SK-N-SH treated with all-trans-retinoic acid at 6 μM for 48 hours (cell line): ENCODE data around the gene KRTAP2-4.

Experiments used
- ATAC-seq: fragments of 200-7000 bp; cut with Tn5 transposase; 3 replicates; pipeline ENCODE4 v1.9.1; 2020; ENCODE audit warnings: mild to moderate bottlenecking, moderate library complexity
- ARNTL ChIP-seq: fragments of 450-650 bp; formaldehyde crosslinking; IDR thresholded peaks from 2 replicates; pipeline ENCODE4 v1.5.0; 2020; ENCODE audit warnings: low read depth, mild to moderate bottlenecking, moderate library complexity, borderline replicate concordance
- BACH2 ChIP-seq: fragments of 250-450 bp; sonication (Bioruptor Pico); IDR thresholded peaks from 2 replicates; pipeline ENCODE4 v1.9.0; 2021; ENCODE audit warnings: mild to moderate bottlenecking, borderline replicate concordance
- CREB5 ChIP-seq: fragments of 250-450 bp; sonication (Bioruptor Pico); IDR thresholded peaks from 2 replicates; pipeline ENCODE4 v1.5.1; 2020; ENCODE audit warnings: low read depth, mild to moderate bottlenecking, moderate library complexity
- CSDC2 ChIP-seq: fragments of 250-450 bp; sonication (Bioruptor Pico); IDR thresholded peaks from 2 replicates; pipeline ENCODE4 v1.5.0; 2020; ENCODE audit warnings: mild to moderate bottlenecking, moderate library complexity
- CSRNP3 ChIP-seq: fragments of 250-450 bp; sonication (Bioruptor Pico); IDR thresholded peaks from 2 replicates; pipeline ENCODE4 v1.5.1; 2021; ENCODE audit warnings: mild to moderate bottlenecking, moderate library complexity
- ESRRG ChIP-seq: fragments of 250-450 bp; sonication (Bioruptor Pico); IDR thresholded peaks from 2 replicates; pipeline ENCODE4 v1.6.1; 2021; ENCODE audit warnings: mild to moderate bottlenecking
- ISL1 ChIP-seq: fragments of 250-450 bp; sonication (Bioruptor Pico); IDR thresholded peaks from 2 replicates; pipeline ENCODE4 v2.1.2; 2022; ENCODE audit warnings: mild to moderate bottlenecking, moderate library complexity
- OSR1 ChIP-seq: fragments of 250-450 bp; sonication (Bioruptor Pico); IDR thresholded peaks from 2 replicates; pipeline ENCODE4 v1.8.0; 2022; ENCODE audit warnings: moderate library complexity, mild to moderate bottlenecking, inconsistent platforms
- PPARA ChIP-seq: fragments of 250-450 bp; sonication (Bioruptor Pico); IDR thresholded peaks from 2 replicates; pipeline ENCODE4 v1.5.0; 2020; ENCODE audit warnings: mild to moderate bottlenecking, borderline replicate concordance
- RARB ChIP-seq: fragments of 250-450 bp; sonication (Bioruptor Pico); IDR thresholded peaks from 2 replicates; pipeline ENCODE4 v1.8.0; 2021; ENCODE audit warnings: mild to moderate bottlenecking, moderate library complexity
- SNAI2 ChIP-seq: fragments of 250-450 bp; sonication (Bioruptor Pico); IDR thresholded peaks from 2 replicates; pipeline ENCODE4 v1.5.0; 2020; ENCODE audit warnings: mild to moderate bottlenecking, moderate library complexity
- TCF4 ChIP-seq: fragments of 250-450 bp; sonication (Bioruptor Pico); IDR thresholded peaks from 2 replicates; pipeline ENCODE4 v1.8.0; 2021; ENCODE audit warnings: mild to moderate bottlenecking, moderate library complexity, borderline replicate concordance
- TOX ChIP-seq: fragments of 250-450 bp; sonication (Bioruptor Pico); IDR thresholded peaks from 2 replicates; pipeline ENCODE4 v1.8.0; 2021; ENCODE audit warnings: mild to moderate bottlenecking, moderate library complexity, borderline replicate concordance
- ZC3H10 ChIP-seq: fragments of 250-450 bp; sonication (Bioruptor Pico); IDR thresholded peaks from 2 replicates; pipeline ENCODE4 v1.5.1; 2021; ENCODE audit warnings: mild to moderate bottlenecking, moderate library complexity
- ZFP3 ChIP-seq: fragments of 250-450 bp; sonication (Bioruptor Pico); IDR thresholded peaks from 2 replicates; pipeline ENCODE4 v1.5.0; 2020; ENCODE audit warnings: mild to moderate bottlenecking, moderate library complexity
- ZFP30 ChIP-seq: fragments of 450-650 bp; formaldehyde crosslinking; IDR thresholded peaks from 2 replicates; pipeline ENCODE4 v1.5.0; 2022; ENCODE audit warnings: mild to moderate bottlenecking, moderate library complexity
- ZNF565 ChIP-seq: fragments of 450-650 bp; formaldehyde crosslinking; conservative IDR thresholded peaks from 2 replicates; pipeline ENCODE4 v1.5.0; 2020; ENCODE audit warnings: low read depth, mild to moderate bottlenecking, moderate library complexity
- ZNF70 ChIP-seq: fragments of 450-650 bp; formaldehyde crosslinking; IDR thresholded peaks from 2 replicates; pipeline ENCODE4 v1.5.0; 2020; ENCODE audit warnings: mild to moderate bottlenecking, moderate library complexity
- ZNF8 ChIP-seq: fragments of 450-650 bp; formaldehyde crosslinking; IDR thresholded peaks from 2 replicates; pipeline ENCODE4 v1.5.0; 2020; ENCODE audit warnings: mild to moderate bottlenecking, moderate library complexity
- TF ChIP-seq, protein P1 (sequence below): fragments of 250-450 bp; sonication (Bioruptor Pico); IDR thresholded peaks from 2 replicates; pipeline ENCODE4 v1.5.0; 2020; ENCODE audit warnings: mild to moderate bottlenecking, moderate library complexity
- TF ChIP-seq, protein P2 (sequence below): fragments of 250-450 bp; sonication (Bioruptor Pico); IDR thresholded peaks from 2 replicates; pipeline ENCODE4 v1.8.0; 2020; ENCODE audit warnings: mild to moderate bottlenecking, moderate library complexity, borderline replicate concordance

The KRTAP2-4 gene

GRCh38 chr17:41063449-41063848 is 2.2 kb downstream of the KRTAP2-4 start:
- ATAC-seq: no peak
- TF ChIP-seq ZC3H10 (CRISPR knock-in tag): no peak
- TF ChIP-seq ZNF565 (CRISPR knock-in tag): no peak
- TF ChIP-seq CSRNP3 (CRISPR knock-in tag): no peak
- no peak for TF ChIP-seq SNAI2 (CRISPR knock-in tag)
- no peak for TF ChIP-seq BACH2 (CRISPR knock-in tag)
- TF ChIP-seq ESRRG: no peak
- no peak for TF ChIP-seq ARNTL (CRISPR knock-in tag)
- no peak for TF ChIP-seq ISL1 (CRISPR knock-in tag)
- TF ChIP-seq RARB (CRISPR knock-in tag): no peak
- no peak for TF ChIP-seq PPARA (CRISPR knock-in tag)
- no peak for TF ChIP-seq TOX (CRISPR knock-in tag)
- TF ChIP-seq, protein P1, sequence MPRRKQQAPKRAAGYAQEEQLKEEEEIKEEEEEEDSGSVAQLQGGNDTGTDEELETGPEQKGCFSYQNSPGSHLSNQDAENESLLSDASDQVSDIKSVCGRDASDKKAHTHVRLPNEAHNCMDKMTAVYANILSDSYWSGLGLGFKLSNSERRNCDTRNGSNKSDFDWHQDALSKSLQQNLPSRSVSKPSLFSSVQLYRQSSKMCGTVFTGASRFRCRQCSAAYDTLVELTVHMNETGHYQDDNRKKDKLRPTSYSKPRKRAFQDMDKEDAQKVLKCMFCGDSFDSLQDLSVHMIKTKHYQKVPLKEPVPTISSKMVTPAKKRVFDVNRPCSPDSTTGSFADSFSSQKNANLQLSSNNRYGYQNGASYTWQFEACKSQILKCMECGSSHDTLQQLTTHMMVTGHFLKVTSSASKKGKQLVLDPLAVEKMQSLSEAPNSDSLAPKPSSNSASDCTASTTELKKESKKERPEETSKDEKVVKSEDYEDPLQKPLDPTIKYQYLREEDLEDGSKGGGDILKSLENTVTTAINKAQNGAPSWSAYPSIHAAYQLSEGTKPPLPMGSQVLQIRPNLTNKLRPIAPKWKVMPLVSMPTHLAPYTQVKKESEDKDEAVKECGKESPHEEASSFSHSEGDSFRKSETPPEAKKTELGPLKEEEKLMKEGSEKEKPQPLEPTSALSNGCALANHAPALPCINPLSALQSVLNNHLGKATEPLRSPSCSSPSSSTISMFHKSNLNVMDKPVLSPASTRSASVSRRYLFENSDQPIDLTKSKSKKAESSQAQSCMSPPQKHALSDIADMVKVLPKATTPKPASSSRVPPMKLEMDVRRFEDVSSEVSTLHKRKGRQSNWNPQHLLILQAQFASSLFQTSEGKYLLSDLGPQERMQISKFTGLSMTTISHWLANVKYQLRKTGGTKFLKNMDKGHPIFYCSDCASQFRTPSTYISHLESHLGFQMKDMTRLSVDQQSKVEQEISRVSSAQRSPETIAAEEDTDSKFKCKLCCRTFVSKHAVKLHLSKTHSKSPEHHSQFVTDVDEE (CRISPR knock-in tag): no peak
- no peak for TF ChIP-seq OSR1 (CRISPR knock-in tag)
- no peak for TF ChIP-seq ZNF8 (CRISPR knock-in tag)

DNA sequence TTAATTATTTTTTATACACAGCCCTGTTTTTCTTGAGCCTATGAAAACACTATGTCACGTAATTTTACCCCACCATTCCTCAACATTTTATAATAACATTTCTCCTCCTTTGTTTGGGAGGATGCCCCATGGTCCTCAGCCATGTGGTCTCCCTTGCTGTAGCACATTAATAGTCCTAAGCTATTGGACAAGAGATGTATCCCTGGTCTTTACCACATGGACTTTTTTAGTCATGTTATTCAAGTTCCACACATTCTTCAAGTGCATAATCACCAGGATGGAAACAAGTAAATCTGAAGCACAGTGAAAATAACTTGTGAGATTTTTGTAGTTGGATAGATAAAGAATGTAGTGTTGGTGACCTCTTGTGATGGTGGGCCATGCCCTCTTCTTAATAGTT is 3.7 kb downstream of the KRTAP2-4 start:
- ATAC-seq: peak; percentile 46
- TF ChIP-seq PPARA (CRISPR knock-in tag) (no peak), ZC3H10 (CRISPR knock-in tag) (no peak), ZFP30 (CRISPR knock-in tag) (no peak), ISL1 (CRISPR knock-in tag) (no peak), ZNF8 (CRISPR knock-in tag) (no peak), SNAI2 (CRISPR knock-in tag) (no peak), CSDC2 (CRISPR knock-in tag) (no peak), RARB (CRISPR knock-in tag) (no peak), OSR1 (CRISPR knock-in tag) (no peak), CREB5 (CRISPR knock-in tag) (no peak), ZFP3 (CRISPR knock-in tag) (no peak), ARNTL (CRISPR knock-in tag) (no peak)
- TF ChIP-seq, protein P1 (CRISPR knock-in tag): no peak
- TF ChIP-seq, protein P2, sequence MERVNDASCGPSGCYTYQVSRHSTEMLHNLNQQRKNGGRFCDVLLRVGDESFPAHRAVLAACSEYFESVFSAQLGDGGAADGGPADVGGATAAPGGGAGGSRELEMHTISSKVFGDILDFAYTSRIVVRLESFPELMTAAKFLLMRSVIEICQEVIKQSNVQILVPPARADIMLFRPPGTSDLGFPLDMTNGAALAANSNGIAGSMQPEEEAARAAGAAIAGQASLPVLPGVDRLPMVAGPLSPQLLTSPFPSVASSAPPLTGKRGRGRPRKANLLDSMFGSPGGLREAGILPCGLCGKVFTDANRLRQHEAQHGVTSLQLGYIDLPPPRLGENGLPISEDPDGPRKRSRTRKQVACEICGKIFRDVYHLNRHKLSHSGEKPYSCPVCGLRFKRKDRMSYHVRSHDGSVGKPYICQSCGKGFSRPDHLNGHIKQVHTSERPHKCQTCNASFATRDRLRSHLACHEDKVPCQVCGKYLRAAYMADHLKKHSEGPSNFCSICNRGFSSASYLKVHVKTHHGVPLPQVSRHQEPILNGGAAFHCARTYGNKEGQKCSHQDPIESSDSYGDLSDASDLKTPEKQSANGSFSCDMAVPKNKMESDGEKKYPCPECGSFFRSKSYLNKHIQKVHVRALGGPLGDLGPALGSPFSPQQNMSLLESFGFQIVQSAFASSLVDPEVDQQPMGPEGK (CRISPR knock-in tag): no peak

DNA sequence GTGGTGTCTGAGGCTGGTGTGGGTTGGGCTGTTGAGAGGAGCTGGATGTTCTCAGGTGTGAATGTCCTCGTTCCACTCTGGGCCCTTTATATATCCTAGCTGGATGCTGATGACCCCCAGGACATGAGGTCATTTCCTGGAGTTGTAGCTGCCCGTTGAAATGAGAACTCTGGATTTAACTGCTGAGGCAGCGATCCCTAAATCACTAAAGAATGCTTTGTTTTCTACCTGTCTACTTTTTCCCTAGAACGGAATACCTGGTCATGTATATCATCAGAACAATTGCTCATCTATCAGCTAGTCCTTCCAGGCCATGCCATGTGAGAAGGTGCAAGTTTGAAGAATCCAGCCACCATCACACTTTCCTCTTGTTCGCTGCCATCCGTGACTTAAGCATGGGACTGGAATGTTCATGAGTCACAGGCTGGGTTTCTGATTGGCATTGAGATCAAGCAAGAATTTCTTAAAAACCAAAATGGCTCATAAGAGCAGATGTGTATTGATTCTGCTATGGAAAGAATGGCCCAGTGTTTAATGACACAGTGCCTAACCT is 5.6 kb downstream of the KRTAP2-4 start, which contains the start of gene KRTAP2-3:
Gene KRTAP2-3 (minus strand): TSS at position 63 of the 553 bp plus-strand sequence. CDS start 64 bp downstream, outside the sequence.
- ATAC-seq: peak; percentile 74

GRCh38 chr17:41059276-41060051 is 6.2 kb downstream of the KRTAP2-4 start:
- ATAC-seq: peak; percentile 49

More for the DNA sequence above, 5.6 kb downstream of the KRTAP2-4 start, which contains the start of gene KRTAP2-3:
- TF ChIP-seq ZNF70 (CRISPR knock-in tag): no peak
- no peak for TF ChIP-seq ZNF565 (CRISPR knock-in tag)
- no peak for TF ChIP-seq TCF4 (CRISPR knock-in tag)
